ENCODE measurements around the gene SPACA7.

Gene SPACA7, protein sequence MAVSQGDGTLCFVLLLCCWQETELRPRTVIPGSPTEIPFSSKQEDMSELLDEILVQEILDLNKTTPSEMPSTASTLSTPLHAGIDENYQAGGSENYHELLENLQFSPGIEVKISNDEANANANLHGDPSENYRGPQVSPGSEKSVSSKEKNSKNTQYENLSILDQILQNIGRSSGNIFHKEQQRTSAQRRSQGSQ

DNA sequence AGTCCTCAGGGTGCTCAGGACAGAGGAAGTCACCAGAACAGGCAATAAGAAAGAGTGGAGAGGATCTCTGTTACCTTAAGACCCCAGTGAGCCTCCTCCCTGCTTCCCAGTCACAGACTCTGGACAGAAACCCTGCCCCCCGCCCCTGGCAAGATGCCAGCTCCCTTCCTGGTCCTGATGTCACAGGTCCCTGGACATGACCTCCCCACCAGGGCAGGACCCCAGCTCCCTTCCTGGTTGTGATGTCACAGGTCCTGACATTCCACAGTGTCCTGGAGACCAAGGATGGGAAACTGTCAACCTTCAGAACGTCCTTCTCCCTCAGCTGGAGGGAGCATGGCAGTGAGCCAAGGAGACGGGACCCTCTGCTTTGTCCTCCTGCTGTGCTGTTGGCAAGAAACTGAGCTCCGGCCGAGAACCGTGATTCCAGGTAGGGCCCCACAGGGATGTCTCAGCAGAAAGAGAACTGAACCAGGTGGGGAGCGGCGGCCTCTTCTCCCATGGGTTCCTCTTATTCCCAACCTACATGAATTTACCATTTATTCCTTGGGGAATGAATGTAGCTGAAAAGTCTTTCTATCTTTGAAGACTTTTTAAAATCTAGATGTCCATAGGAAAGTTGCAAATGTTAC is at the start of gene SPACA7:
Gene SPACA7, plus strand, starts transcription at position 306 of the 632 bp plus-strand sequence. Its CDS starts 31 bp downstream, at position 337.
- H3K9ac ChIP-seq (ENCODE audit: low read length) = no peak within 1 kb of the TSS
- H3K4me1 ChIP-seq (ENCODE audit: insufficient read depth, low read length) = no peaks in the 10 kb centered on the region
- no peaks in the 10 kb centered on the region for H3K9me3 ChIP-seq (ENCODE audit: low read length)
- H3K36me3 ChIP-seq (ENCODE audit: insufficient read depth, low read length) = no peaks in the 10 kb centered on the region
- H3K4me3 ChIP-seq (ENCODE audit: low read depth in 1 of 2, low read length in 2 of 2) = no peak within 1 kb of the TSS
- H3K27ac ChIP-seq (ENCODE audit: low read depth, low read length) = no peak within 1 kb of the TSS
- no peaks in the 10 kb centered on the region for H3K27me3 ChIP-seq (ENCODE audit: control insufficient read depth in 1 of 2, insufficient read depth in 2 of 2, low read length in 2 of 2)

DNA sequence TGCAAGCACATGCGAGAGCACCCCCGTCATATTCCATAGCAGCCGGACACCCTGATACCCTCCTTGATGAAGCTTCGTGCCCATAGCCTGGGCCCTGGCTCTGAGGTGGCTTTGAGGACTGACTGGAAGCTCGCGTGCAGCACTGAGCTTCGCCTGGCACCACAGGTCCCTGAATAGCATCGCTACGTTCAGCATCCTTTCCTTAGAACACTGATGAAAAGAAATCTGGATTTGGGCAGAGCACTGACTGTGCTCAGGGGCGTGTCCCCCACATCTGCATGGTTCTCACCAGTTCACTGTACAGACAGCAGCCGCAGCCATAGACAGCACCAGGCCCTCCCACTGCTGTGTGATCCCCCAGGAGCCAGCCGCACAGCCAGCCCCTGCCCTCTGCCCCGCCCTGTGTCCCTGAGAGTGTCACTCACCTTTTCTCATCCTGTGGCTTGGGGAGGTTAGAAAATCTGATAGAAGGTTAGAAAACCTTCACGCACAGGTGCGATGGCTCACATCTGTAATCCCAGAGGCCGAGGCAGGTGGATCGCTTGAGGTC is 49.3 kb upstream of the SPACA7 start:
- no peaks in the 10 kb centered on the region for H3K9me3 ChIP-seq (ENCODE audit: low read length)
- no peak overlapping the region for H3K27ac ChIP-seq (ENCODE audit: low read depth, low read length)
- H3K9ac ChIP-seq (ENCODE audit: low read length) = no peak overlapping the region
- H3K36me3 ChIP-seq (ENCODE audit: insufficient read depth, low read length) = no peaks in the 10 kb centered on the region
- H3K27me3 ChIP-seq (ENCODE audit: control insufficient read depth in 1 of 2, insufficient read depth in 2 of 2, low read length in 2 of 2) = peaks cover 0 to 27% of the 10 kb centered on the region in 2 donors
- no peaks in the 10 kb centered on the region for H3K4me1 ChIP-seq (ENCODE audit: insufficient read depth, low read length)
- no peak overlapping the region for H3K4me3 ChIP-seq (ENCODE audit: low read depth in 1 of 2, low read length in 2 of 2)

DNA sequence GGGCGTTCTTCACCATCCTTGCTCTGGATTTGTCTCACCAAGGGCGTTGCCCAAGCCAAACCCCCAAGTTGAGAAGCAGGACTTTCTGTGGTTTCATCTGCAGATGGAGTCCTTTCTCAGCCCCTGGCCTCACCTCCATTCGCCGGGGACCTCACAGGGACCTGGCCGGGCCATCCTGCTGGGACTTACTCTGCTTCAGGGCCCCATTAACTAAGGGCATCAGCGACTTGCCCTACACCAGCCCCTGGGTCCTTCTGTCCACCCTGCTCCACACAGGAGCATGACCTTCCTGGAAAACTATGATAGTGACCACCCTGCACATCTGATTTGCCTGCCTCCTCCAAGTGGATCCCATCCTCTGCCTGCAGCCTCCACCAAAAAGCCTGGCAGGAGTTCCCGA is 47.2 kb upstream of the SPACA7 start:
- Histone ChIP-seq H3K36me3 (ENCODE audit: insufficient read depth, low read length) (no peaks in the 10 kb centered on the region), H3K4me1 (ENCODE audit: insufficient read depth, low read length) (no peaks in the 10 kb centered on the region), H3K27me3 (ENCODE audit: control insufficient read depth in 1 of 2, insufficient read depth in 2 of 2, low read length in 2 of 2) (peaks cover 0 to 37% of the 10 kb centered on the region in 2 donors), H3K9me3 (ENCODE audit: low read length) (no peaks in the 10 kb centered on the region), H3K27ac (ENCODE audit: low read depth, low read length) (no peak overlapping the region), H3K9ac (ENCODE audit: low read length) (no peak overlapping the region), H3K4me3 (ENCODE audit: low read depth in 1 of 2, low read length in 2 of 2) (no peak overlapping the region)

DNA sequence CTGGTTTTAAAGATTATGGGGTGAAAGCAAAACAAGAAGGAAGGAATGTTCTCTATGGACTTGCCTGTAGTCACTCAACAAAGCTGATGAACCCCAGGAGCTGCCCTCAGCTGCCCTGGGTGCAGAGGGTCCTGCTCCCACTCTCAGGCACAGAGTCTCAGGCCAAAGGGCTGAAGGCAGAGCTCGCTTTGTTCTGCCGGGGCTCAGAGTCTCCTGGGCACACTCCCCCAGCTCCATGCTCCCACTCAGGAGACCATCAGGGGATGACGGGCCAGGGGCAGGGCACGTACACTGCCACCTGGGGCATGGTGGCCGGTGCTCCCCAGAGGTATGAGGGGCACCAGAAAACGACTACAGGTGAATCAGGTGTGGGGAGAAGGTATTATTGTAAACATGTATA is 46.8 kb upstream of the SPACA7 start:
- Histone ChIP-seq H3K27me3 (ENCODE audit: control insufficient read depth in 1 of 2, insufficient read depth in 2 of 2, low read length in 2 of 2) (peaks cover 0 to 37% of the 10 kb centered on the region in 2 donors), H3K4me1 (ENCODE audit: insufficient read depth, low read length) (no peaks in the 10 kb centered on the region), H3K36me3 (ENCODE audit: insufficient read depth, low read length) (no peaks in the 10 kb centered on the region), H3K4me3 (ENCODE audit: low read depth in 1 of 2, low read length in 2 of 2) (no peak overlapping the region), H3K27ac (ENCODE audit: low read depth, low read length) (no peak overlapping the region), H3K9me3 (ENCODE audit: low read length) (no peaks in the 10 kb centered on the region), H3K9ac (ENCODE audit: low read length) (no peak overlapping the region)

DNA sequence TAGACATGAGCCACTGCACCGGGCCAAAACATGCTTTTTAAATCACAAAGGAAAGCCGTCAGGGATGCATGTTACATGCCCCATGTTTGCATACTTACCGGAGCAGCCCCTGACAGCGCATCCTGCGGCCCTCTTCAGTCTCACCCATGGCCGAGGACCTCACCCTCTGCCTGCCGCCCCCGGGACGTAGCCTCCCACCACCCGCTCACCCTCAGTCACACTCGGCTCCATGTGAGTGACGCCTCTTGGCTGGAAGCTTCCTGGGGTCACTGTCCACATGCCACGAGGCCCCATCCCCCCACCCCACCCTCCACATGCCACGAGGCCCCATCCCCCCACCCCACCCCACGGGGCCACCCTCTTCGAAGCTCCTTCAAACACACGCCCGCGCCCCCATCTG is 46.1 kb upstream of the SPACA7 start:
- no peak overlapping the region for H3K4me3 ChIP-seq (ENCODE audit: low read depth in 1 of 2, low read length in 2 of 2)
- H3K9ac ChIP-seq (ENCODE audit: low read length) = no peak overlapping the region
- H3K27ac ChIP-seq (ENCODE audit: low read depth, low read length) = no peak overlapping the region
- no peaks in the 10 kb centered on the region for H3K9me3 ChIP-seq (ENCODE audit: low read length)
- H3K4me1 ChIP-seq (ENCODE audit: insufficient read depth, low read length) = no peaks in the 10 kb centered on the region
- H3K36me3 ChIP-seq (ENCODE audit: insufficient read depth, low read length) = no peaks in the 10 kb centered on the region
- H3K27me3 ChIP-seq (ENCODE audit: control insufficient read depth in 1 of 2, insufficient read depth in 2 of 2, low read length in 2 of 2) = peaks cover 0 to 37% of the 10 kb centered on the region in 2 donors

DNA sequence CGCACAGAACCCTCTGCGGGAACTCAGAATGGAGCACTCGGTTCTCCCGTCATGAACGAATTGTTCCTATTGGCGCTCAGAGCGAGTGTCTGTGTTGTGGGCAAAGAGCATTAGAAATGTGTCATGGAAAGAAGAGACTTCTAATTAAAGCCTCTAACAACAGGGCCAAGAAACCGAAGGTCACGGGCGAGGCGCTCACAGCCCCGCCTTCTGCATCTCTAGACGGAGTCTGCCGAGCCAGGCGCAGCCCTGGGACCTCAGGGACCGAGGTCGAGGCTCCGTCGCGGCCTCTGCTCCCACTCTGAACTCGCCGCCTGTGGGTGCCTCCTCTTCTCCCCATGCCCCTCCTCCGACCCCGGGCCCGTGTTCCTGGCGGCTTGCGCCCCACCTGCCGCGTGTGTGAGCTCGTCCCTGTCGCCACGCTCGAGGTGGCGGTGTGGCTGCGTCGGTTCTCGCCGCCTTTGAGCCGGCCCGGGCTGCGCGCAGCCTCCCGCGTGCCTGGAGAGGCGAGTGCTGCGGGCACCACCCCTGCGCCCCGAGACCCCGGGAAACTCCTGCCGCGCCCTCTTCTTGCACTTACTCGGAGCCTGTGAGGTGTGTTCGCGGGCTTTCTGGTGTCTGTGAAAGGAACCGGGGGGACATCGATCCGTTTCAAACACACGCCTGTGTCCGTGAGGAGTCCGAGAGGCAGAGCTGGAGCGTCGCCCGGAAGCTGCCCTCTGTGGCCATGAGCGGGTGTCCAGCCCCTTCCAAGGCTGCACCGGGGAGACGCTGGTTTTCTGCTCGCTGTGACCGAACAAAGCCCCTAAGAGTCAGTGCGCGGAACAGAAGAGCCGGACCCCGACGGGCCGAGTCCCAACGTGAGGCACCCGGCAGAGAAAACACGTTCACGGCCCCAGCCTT is 45.4 kb upstream of the SPACA7 start:
- H3K4me3 ChIP-seq (ENCODE audit: low read depth in 1 of 2, low read length in 2 of 2) = no peak overlapping the region
- no peaks in the 10 kb centered on the region for H3K9me3 ChIP-seq (ENCODE audit: low read length)
- no peak overlapping the region for H3K27ac ChIP-seq (ENCODE audit: low read depth, low read length)
- no peak overlapping the region for H3K9ac ChIP-seq (ENCODE audit: low read length)
- no peaks in the 10 kb centered on the region for H3K4me1 ChIP-seq (ENCODE audit: insufficient read depth, low read length)
- no peaks in the 10 kb centered on the region for H3K36me3 ChIP-seq (ENCODE audit: insufficient read depth, low read length)
- peaks cover 0 to 37% of the 10 kb centered on the region in 2 donors for H3K27me3 ChIP-seq (ENCODE audit: control insufficient read depth in 1 of 2, insufficient read depth in 2 of 2, low read length in 2 of 2)

DNA sequence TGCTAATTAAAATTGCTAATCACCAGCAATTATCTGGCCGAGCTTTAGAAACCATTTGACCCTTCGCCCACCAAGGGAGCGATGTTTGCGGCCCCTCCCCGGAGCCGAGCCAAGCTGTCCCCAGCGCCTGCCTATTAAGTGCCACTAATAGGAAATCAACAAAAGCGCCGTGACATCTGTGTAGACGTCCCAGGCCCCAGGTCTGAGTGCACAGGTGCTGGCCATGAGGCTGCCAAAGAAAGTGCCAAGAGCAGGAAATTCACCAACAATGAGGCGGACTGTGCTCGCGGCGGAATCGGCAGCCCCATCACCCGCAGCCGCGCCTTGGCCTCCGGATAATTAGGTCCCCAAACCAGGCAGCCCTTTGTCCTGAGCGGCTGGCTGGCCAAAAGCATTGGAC is 44.5 kb upstream of the SPACA7 start:
- peaks cover 0 to 37% of the 10 kb centered on the region in 2 donors for H3K27me3 ChIP-seq (ENCODE audit: control insufficient read depth in 1 of 2, insufficient read depth in 2 of 2, low read length in 2 of 2)
- H3K4me1 ChIP-seq (ENCODE audit: insufficient read depth, low read length) = no peaks in the 10 kb centered on the region
- H3K27ac ChIP-seq (ENCODE audit: low read depth, low read length) = no peak overlapping the region
- no peaks in the 10 kb centered on the region for H3K36me3 ChIP-seq (ENCODE audit: insufficient read depth, low read length)
- no peak overlapping the region for H3K9ac ChIP-seq (ENCODE audit: low read length)
- H3K9me3 ChIP-seq (ENCODE audit: low read length) = no peaks in the 10 kb centered on the region
- H3K4me3 ChIP-seq (ENCODE audit: low read depth in 1 of 2, low read length in 2 of 2) = no peak overlapping the region

DNA sequence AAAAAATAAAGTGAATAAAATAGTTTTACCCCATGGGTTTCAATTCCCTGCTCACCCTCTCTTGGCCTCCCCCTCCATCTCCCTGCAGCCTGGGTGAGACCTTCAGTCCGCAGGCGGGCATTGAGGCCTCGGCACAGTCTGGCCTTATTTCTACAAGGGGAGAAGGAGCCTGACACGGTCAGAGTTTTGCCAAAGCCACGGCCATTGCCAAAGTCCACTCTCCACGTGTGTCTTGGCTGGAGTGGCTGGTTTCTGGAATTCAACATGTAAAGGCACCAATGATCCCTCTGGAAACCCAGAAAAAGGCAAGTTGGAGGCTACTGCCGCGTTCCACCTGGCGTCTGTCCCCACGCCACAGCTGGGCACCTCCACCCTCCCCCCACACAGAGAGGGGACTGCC is 43.4 kb upstream of the SPACA7 start:
- no peaks in the 10 kb centered on the region for H3K4me1 ChIP-seq (ENCODE audit: insufficient read depth, low read length)
- H3K4me3 ChIP-seq (ENCODE audit: low read depth in 1 of 2, low read length in 2 of 2) = no peak overlapping the region
- peaks cover 0 to 37% of the 10 kb centered on the region in 2 donors for H3K27me3 ChIP-seq (ENCODE audit: control insufficient read depth in 1 of 2, insufficient read depth in 2 of 2, low read length in 2 of 2)
- no peak overlapping the region for H3K27ac ChIP-seq (ENCODE audit: low read depth, low read length)
- no peaks in the 10 kb centered on the region for H3K36me3 ChIP-seq (ENCODE audit: insufficient read depth, low read length)
- H3K9me3 ChIP-seq (ENCODE audit: low read length) = peaks cover 4% of the 10 kb centered on the region
- no peak overlapping the region for H3K9ac ChIP-seq (ENCODE audit: low read length)

DNA sequence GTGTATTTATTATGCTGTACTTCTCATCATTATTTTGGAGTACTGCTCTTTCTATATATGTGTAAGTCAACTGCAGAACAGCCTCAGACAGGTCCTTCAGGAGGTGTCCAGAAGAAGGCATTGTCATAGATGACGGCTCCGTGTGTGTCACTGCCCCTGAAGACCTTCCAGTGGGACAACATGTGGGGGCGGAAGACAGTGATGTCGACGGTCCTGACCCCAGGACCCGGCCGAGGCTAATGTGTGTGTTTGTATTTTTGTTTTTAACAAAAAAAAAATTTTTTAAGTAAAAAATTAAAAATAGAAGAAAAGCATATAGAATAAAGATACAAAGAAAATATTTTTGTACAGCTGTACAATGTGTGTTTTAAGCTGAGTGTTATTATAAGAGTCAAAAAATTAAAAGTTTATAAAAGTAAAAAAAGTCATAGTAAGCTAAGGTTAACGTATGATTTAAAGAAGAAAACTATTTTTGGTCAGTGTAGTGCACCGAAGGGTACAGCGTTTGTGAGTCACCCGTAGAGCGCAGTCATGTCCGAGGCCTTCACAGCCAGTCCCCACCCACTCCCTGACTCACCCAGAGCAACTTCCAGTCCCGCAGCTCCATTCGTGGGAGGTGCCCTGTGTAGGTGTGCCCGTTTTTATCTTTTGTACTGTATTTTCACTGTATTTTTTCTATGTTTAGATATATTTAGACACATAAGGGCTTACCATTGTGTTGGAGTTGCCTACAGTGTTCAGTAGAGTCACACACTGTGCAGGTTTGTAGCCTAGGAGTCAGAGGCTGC is 42.2 kb upstream of the SPACA7 start:
- Histone ChIP-seq H3K9me3 (ENCODE audit: low read length) (peaks cover 7% of the 10 kb centered on the region), H3K9ac (ENCODE audit: low read length) (no peak overlapping the region), H3K4me1 (ENCODE audit: insufficient read depth, low read length) (no peaks in the 10 kb centered on the region), H3K27me3 (ENCODE audit: control insufficient read depth in 1 of 2, insufficient read depth in 2 of 2, low read length in 2 of 2) (peaks cover 0 to 36% of the 10 kb centered on the region in 2 donors), H3K27ac (ENCODE audit: low read depth, low read length) (no peak overlapping the region), H3K4me3 (ENCODE audit: low read depth in 1 of 2, low read length in 2 of 2) (no peak overlapping the region), H3K36me3 (ENCODE audit: insufficient read depth, low read length) (no peaks in the 10 kb centered on the region)

DNA sequence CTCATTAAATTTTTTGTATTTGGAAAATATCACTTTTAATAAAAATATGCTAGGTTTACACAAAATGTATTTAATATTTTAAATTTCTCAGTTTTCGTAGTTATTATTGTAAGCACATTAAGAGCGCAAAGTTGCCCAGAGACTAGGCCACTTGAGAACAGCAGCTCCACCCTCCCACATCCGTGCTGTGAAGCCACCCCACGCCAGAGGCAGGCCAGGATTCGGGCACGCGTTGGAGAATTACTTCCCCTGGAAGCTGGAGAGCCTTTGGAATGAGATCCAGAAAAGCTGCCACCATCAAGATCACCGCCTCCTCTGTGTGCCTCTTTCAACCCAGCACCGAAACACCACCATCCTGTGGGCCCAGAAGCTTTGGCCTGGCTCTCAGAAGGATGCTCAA is 41.0 kb upstream of the SPACA7 start:
- H3K9ac ChIP-seq (ENCODE audit: low read length) = no peak overlapping the region
- no peaks in the 10 kb centered on the region for H3K4me1 ChIP-seq (ENCODE audit: insufficient read depth, low read length)
- H3K36me3 ChIP-seq (ENCODE audit: insufficient read depth, low read length) = no peaks in the 10 kb centered on the region
- no peak overlapping the region for H3K4me3 ChIP-seq (ENCODE audit: low read depth in 1 of 2, low read length in 2 of 2)
- peaks cover 7% of the 10 kb centered on the region for H3K9me3 ChIP-seq (ENCODE audit: low read length)
- H3K27ac ChIP-seq (ENCODE audit: low read depth, low read length) = no peak overlapping the region
- H3K27me3 ChIP-seq (ENCODE audit: control insufficient read depth in 1 of 2, insufficient read depth in 2 of 2, low read length in 2 of 2) = peaks cover 0 to 27% of the 10 kb centered on the region in 2 donors

DNA sequence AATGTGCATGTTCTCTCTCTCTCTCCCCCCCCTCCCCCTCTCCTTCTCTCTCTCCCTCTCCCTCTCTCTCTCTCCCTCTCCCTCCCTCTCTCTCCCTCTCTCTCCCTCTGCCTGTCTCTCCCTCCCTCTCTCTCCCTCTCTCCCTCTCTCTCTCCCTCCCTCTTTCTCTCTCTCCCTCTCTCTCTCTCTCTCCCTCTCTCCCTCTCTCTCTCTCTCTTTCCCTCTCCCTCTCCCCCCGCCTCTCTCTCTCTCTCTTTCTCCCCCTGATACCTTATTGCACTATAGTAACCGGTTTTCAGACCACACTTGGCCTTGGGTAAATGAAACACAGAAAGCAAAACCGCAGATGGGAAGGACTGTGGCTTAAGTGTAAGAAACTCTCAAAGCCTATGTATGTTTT is 34.7 kb upstream of the SPACA7 start:
- H3K27me3 ChIP-seq (ENCODE audit: control insufficient read depth in 1 of 2, insufficient read depth in 2 of 2, low read length in 2 of 2) = peaks cover 0 to 19% of the 10 kb centered on the region in 2 donors
- no peak overlapping the region for H3K4me3 ChIP-seq (ENCODE audit: low read depth in 1 of 2, low read length in 2 of 2)
- no peaks in the 10 kb centered on the region for H3K36me3 ChIP-seq (ENCODE audit: insufficient read depth, low read length)
- H3K9me3 ChIP-seq (ENCODE audit: low read length) = peaks cover 7% of the 10 kb centered on the region
- H3K9ac ChIP-seq (ENCODE audit: low read length) = no peak overlapping the region
- no peaks in the 10 kb centered on the region for H3K4me1 ChIP-seq (ENCODE audit: insufficient read depth, low read length)
- H3K27ac ChIP-seq (ENCODE audit: low read depth, low read length) = no peak overlapping the region

Data from muscle layer of colon (tissue), 2 donors.